ENCODE results near the gene MTIF3.

DNA sequence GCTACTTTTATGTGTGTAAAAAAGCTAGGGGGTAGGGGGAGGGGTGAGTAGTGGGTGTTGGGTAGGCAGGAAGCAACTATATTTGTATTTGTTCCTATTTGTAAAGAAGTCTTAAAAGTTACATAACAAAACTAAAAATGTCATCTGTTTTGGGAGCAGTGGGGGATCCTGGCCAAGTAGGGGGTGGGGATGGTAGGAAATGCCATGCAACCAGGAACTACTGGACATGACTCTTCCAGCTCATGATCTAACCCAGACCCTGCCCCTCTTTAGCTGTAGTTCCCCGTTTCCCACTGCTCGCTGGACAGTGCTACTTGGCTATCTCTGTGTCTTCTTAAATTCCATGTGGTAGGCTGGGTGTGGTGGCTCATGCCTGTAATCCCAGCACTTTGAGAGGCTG is 22.7 kb downstream of the MTIF3 start:
- TF ChIP-seq POLR2A (IDR thresholded peaks at IDR 0.05) = no peak
- TF ChIP-seq, protein P1, sequence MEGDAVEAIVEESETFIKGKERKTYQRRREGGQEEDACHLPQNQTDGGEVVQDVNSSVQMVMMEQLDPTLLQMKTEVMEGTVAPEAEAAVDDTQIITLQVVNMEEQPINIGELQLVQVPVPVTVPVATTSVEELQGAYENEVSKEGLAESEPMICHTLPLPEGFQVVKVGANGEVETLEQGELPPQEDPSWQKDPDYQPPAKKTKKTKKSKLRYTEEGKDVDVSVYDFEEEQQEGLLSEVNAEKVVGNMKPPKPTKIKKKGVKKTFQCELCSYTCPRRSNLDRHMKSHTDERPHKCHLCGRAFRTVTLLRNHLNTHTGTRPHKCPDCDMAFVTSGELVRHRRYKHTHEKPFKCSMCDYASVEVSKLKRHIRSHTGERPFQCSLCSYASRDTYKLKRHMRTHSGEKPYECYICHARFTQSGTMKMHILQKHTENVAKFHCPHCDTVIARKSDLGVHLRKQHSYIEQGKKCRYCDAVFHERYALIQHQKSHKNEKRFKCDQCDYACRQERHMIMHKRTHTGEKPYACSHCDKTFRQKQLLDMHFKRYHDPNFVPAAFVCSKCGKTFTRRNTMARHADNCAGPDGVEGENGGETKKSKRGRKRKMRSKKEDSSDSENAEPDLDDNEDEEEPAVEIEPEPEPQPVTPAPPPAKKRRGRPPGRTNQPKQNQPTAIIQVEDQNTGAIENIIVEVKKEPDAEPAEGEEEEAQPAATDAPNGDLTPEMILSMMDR (IDR thresholded peaks at IDR 0.05) = no peak

All from tibial nerve (tissue), 3 donors.